ENCODE data around the gene RFX5.

GRCh38 chr1:151361883-151362282 is 14.8 kb upstream of the RFX5 start:
- no peak for TF ChIP-seq EZH2 (IDR thresholded peaks at IDR 0.05; ENCODE audit: insufficient read depth, poor library complexity, severe bottlenecking)
- no peak for TF ChIP-seq EZH2phosphoT487 (IDR thresholded peaks at IDR 0.05; ENCODE audit: insufficient read depth, low read depth)
